HCT116 (cell line): Measurements from ENCODE around the gene SRRD. TPM values are rescaled to one million over a fixed set of nuclear protein-coding genes. Genes with fewer than 3 reads are reported as not detected.

Source experiments
- ATAC-seq: fragments of 200-7000 bp; cut with Tn5 transposase; 2 replicates; pipeline ENCODE4 v1.9.1; 2020; ENCODE audit warnings: mild to moderate bottlenecking, moderate library complexity
- BruUV-seq: library from RNA; stranded (reverse); fragments of 400-500 nt; replicated peaks from 2 replicates; lab custom pipeline; 2021; lab: Mats Ljungman, UMichigan
- CTCF ChIA-PET: fragments of 300-600 bp; sonication (Branson Sonifier 250); formaldehyde crosslinking; loops from one replicate; lab custom pipeline; 2021; ENCODE audit warnings: antibody characterized with exemption; lab: Charles Lee
- POLR2A ChIA-PET: fragments of 300-600, 350-600 bp; sonication (Branson Sonifier 250); formaldehyde crosslinking; loops from one replicate; lab custom pipeline; 2021; ENCODE audit warnings: antibody characterized with exemption; lab: Charles Lee
- RAD21 ChIA-PET, 2 experiments: fragments of 300-600 bp; sonication (Branson Sonifier 250); formaldehyde crosslinking; loops; one replicate each; lab custom pipeline; 2023; ENCODE audit warnings: low total read pairs in 2 of 2; ENCODE audit not compliant: uncharacterized antibody in 2 of 2, unreplicated experiment in 2 of 2, low non-redundant PET in 1 of 2; lab: Charles Lee
- DNase-seq: peaks from one replicate; pipeline ENCODE4 v3.0.0-alpha.2; 2010; ENCODE audit warnings: low read depth, low spot score
- H2AFZ ChIP-seq: fragments of 200-600 bp; shearing (Covaris generic), sonication (generic); 2 replicates; pipeline ENCODE4 v1.6.1; 2017; ENCODE audit warnings: low read depth, mixed run types, mixed read lengths, antibody characterized with exemption, low read length; ENCODE audit not compliant: poor library complexity, severe bottlenecking
- H3K27ac ChIP-seq: 2 replicates; pipeline ENCODE4 v1.5.1; 2012; ENCODE audit warnings: low read depth, low read length
- H3K27me3 ChIP-seq: fragments of 200-600 bp; sonication (generic); 2 replicates; pipeline ENCODE4 v1.6.1; 2016; ENCODE audit warnings: mixed run types, low read length, mixed read lengths; ENCODE audit not compliant: insufficient read depth
- H3K36me3 ChIP-seq, 2 experiments: fragments of 200-500 bp in 1 of 2; fragments of 200-600 bp in 1 of 2; sonication (Bioruptor generic) in 1 of 2; sonication (generic) in 1 of 2; 2 replicates each; pipeline versions ENCODE4 v1.5.1 to v1.6.1; 2014 to 2016; ENCODE audit warnings: low read length in 2 of 2, inconsistent platforms in 1 of 2, mixed read lengths in 1 of 2, mixed run types in 1 of 2; ENCODE audit not compliant: insufficient read depth in 2 of 2, control insufficient read depth in 1 of 2
- H3K4me1 ChIP-seq, 2 experiments: fragments of 200-600 bp in 1 of 2; sonication (generic) in 1 of 2; 2 replicates each; pipeline versions ENCODE4 v1.5.1 to v1.6.1; 2012 to 2017; ENCODE audit warnings: low read length in 2 of 2, inconsistent platforms in 1 of 2, mild to moderate bottlenecking in 1 of 2, mixed read lengths in 1 of 2, mixed run types in 1 of 2, moderate library complexity in 1 of 2; ENCODE audit not compliant: insufficient read depth in 2 of 2, control insufficient read depth in 1 of 2
- H3K4me2 ChIP-seq: fragments of 200-600 bp; sonication (generic); 2 replicates; pipeline ENCODE4 v1.6.1; 2017; ENCODE audit warnings: mixed run types, low read length, mixed read lengths
- H3K4me3 ChIP-seq, 2 experiments: fragments of 200-600 bp in 1 of 2; sonication (generic) in 1 of 2; replicated peaks in 1 of 2; 2 replicates each; pipeline ENCODE4 v1.5.1; 2011 to 2016; ENCODE audit warnings: low read length in 2 of 2, control low read depth in 1 of 2, low read depth in 1 of 2, mild to moderate bottlenecking in 1 of 2, mixed read lengths in 1 of 2, mixed run types in 1 of 2
- H3K79me2 ChIP-seq: fragments of 200-600 bp; sonication (generic); 2 replicates; pipeline ENCODE4 v1.6.1; 2017; ENCODE audit warnings: mild to moderate bottlenecking, mixed run types, low read length, moderate library complexity, mixed read lengths; ENCODE audit not compliant: insufficient read depth
- H3K9ac ChIP-seq: fragments of 200-600 bp; sonication (generic); 2 replicates; pipeline ENCODE4 v1.6.1; 2016; ENCODE audit warnings: low read length, mixed read lengths
- H3K9me2 ChIP-seq: fragments of 200-600 bp; sonication (generic), shearing (Covaris generic); 2 replicates; pipeline ENCODE4 v1.6.1; 2017; ENCODE audit warnings: mixed run types, mild to moderate bottlenecking, moderate library complexity; ENCODE audit not compliant: insufficient read depth
- H3K9me3 ChIP-seq, 2 experiments: fragments of 200-500 bp in 1 of 2; fragments of 200-600 bp in 1 of 2; sonication (Bioruptor generic) in 1 of 2; sonication (generic) in 1 of 2; 2 replicates each; pipeline ENCODE4 v1.6.1; 2014 to 2017; ENCODE audit warnings: low read length in 2 of 2, mixed read lengths in 2 of 2, inconsistent platforms in 1 of 2, low read depth in 1 of 2, mild to moderate bottlenecking in 1 of 2, mixed run types in 1 of 2, moderate library complexity in 1 of 2; ENCODE audit not compliant: control insufficient read depth in 1 of 2, insufficient read depth in 1 of 2
- H4K20me1 ChIP-seq: fragments of 200-600 bp; sonication (generic), shearing (Covaris generic); 2 replicates; pipeline ENCODE4 v1.6.1; 2017; ENCODE audit warnings: mixed run types, mild to moderate bottlenecking, moderate library complexity; ENCODE audit not compliant: insufficient read depth
- ATF3 ChIP-seq: IDR thresholded peaks from 2 replicates; pipeline ENCODE4 v1.6.1; 2012
- CEBPB ChIP-seq: IDR thresholded peaks from 2 replicates; pipeline ENCODE4 v1.6.1; 2012; ENCODE audit warnings: low read depth
- CTCF ChIP-seq, 3 experiments: fragments of 200-600 bp in 1 of 3; sonication (generic) in 1 of 3; IDR thresholded peaks in 2 of 3; conservative IDR thresholded peaks in 1 of 3; 2 replicates each; pipeline ENCODE4 v1.5.1; 2012 to 2017; ENCODE audit warnings: low read depth in 2 of 3, low read length in 2 of 3, antibody characterized with exemption in 1 of 3, borderline replicate concordance in 1 of 3, control low read depth in 1 of 3, mild to moderate bottlenecking in 1 of 3, mixed read lengths in 1 of 3, mixed run types in 1 of 3, moderate library complexity in 1 of 3; ENCODE audit not compliant: insufficient read depth in 1 of 3
- EGR1 ChIP-seq: IDR thresholded peaks from 2 replicates; pipeline ENCODE4 v1.6.1; 2012; ENCODE audit warnings: low read depth
- FOSL1 ChIP-seq: IDR thresholded peaks from 2 replicates; pipeline ENCODE4 v1.6.1; 2012; ENCODE audit warnings: low read depth
- POLR2A ChIP-seq: IDR thresholded peaks from 2 replicates; pipeline ENCODE4 v1.7.0; 2011; ENCODE audit warnings: borderline replicate concordance; ENCODE audit not compliant: insufficient read depth, insufficient read length; ENCODE audit errors: extremely low read depth
- POLR2AphosphoS5 ChIP-seq: IDR thresholded peaks from 2 replicates; pipeline ENCODE4 v1.6.1; 2011; ENCODE audit warnings: mild to moderate bottlenecking, low read depth, low read length, moderate library complexity
- RAD21 ChIP-seq: IDR thresholded peaks from 2 replicates; pipeline ENCODE4 v1.6.1; 2012; ENCODE audit warnings: low read depth, mild to moderate bottlenecking
- SP1 ChIP-seq: IDR thresholded peaks from 2 replicates; pipeline ENCODE4 v1.6.1; 2012; ENCODE audit warnings: low read depth
- TCF7L2 ChIP-seq: IDR thresholded peaks from 2 replicates; pipeline ENCODE4 v1.7.0; 2011; ENCODE audit warnings: borderline replicate concordance, inconsistent platforms; ENCODE audit not compliant: insufficient read depth, insufficient read length; ENCODE audit errors: extremely low read depth
- intact Hi-C: fragments of 100-400 bp; cut with micrococcal nuclease; formaldehyde crosslinking; loops from 2 replicates; pipeline ENCODE4 v1.10.0; 2022
- total RNA-seq: library from RNA; stranded (reverse); gene quantifications from one replicate; pipeline ENCODE4 v1.2.1, GENCODE V29; 2021; ENCODE audit not compliant: unreplicated experiment

SRRD gene
- total RNA-seq, 1 experiment from 2014 or later = 30.4 TPM

GRCh38 chr22:26536056-26536761, 52.5 kb downstream of the SRRD start:
- Histone ChIP-seq H3K9me3 (no peaks in the 10 kb centered on the region), H3K4me2 (no peak overlapping the region), H3K27ac (no peak overlapping the region), H3K36me3 (peaks cover 0 to 2% of the 10 kb centered on the region in 2 experiments; a peak in 2 of 4 replicates), H4K20me1 (no peaks in the 10 kb centered on the region), H3K27me3 (no peaks in the 10 kb centered on the region), H3K9ac (no peak overlapping the region), H3K4me3 (no peak overlapping the region), H3K4me1 (no peaks in the 10 kb centered on the region), H2AFZ (no peak overlapping the region), H3K79me2 (no peaks in the 10 kb centered on the region), H3K9me2 (no peaks in the 10 kb centered on the region)
- ATAC-seq (no peak), DNase-seq (no peak)
- ChIA-PET RAD21 (no interaction called here), CTCF (no interaction called here), POLR2A (no interaction called here)
- no TSS peak for BruUV-seq
- TF ChIP-seq FOSL1 (no peak), ATF3 (no peak), TCF7L2 (no peak), RAD21 (no peak), POLR2A (no peak), SP1 (no peak), EGR1 (no peak), CEBPB (no peak), POLR2AphosphoS5 (no peak), CTCF (IDR thresholded peaks at IDR 0.05 in 2 of 3, conservative IDR thresholded peaks at IDR 0.05 in 1 of 3; ENCODE audit: borderline replicate concordance in 1 of 3, insufficient read depth in 1 of 3, low read depth in 2 of 3, low read length in 2 of 3) (no peak)
- intact Hi-C loops = no loop called here
